WTC11 (cell line): ENCODE measurements around the gene THOC5. TPM values are rescaled to one million over a fixed set of nuclear protein-coding genes. Genes with fewer than 3 reads are reported as not detected.
A peak's percentile ranks its signal among the peaks of the same experiment; 100 is the strongest.

ENCODE experiments used
- ATAC-seq: fragments of 200-7000 bp; cut with Tn5 transposase; 2 replicates; pipeline ENCODE4 v1.10.0; 2021; ENCODE audit warnings: mild to moderate bottlenecking, moderate library complexity
- CTCF ChIA-PET: fragments of 300-600 bp; sonication (Branson Sonifier 250); formaldehyde crosslinking; loops from one replicate; lab custom pipeline; 2021; ENCODE audit warnings: antibody characterized with exemption; lab: Charles Lee
- POLR2A ChIA-PET: fragments of 350-600 bp; sonication (Branson Sonifier 250); formaldehyde crosslinking; loops from one replicate; lab custom pipeline; 2021; ENCODE audit warnings: antibody characterized with exemption; lab: Charles Lee
- DNase-seq: peaks from one replicate; pipeline ENCODE4 v3.0.0; 2021; ENCODE audit warnings: low spot score
- H3K27ac Mint-ChIP-seq: 2 replicates; pipeline ENCODE4 v1.8.0; 2021; ENCODE audit warnings: mixed read lengths
- H3K27me3 Mint-ChIP-seq: 2 replicates; pipeline ENCODE4 v1.8.0; 2021; ENCODE audit warnings: low read depth, mild to moderate bottlenecking, moderate library complexity, mixed read lengths
- H3K36me3 Mint-ChIP-seq: 2 replicates; pipeline ENCODE4 v1.8.0; 2021; ENCODE audit warnings: mixed read lengths
- H3K4me1 Mint-ChIP-seq: 2 replicates; pipeline ENCODE4 v1.8.0; 2022; ENCODE audit warnings: mixed read lengths
- H3K4me3 Mint-ChIP-seq: 2 replicates; pipeline ENCODE4 v1.8.0; 2021; ENCODE audit warnings: mild to moderate bottlenecking, moderate library complexity, mixed read lengths
- H3K9me3 Mint-ChIP-seq: 2 replicates; pipeline ENCODE4 v1.8.0; 2021; ENCODE audit warnings: mixed read lengths
- CBFB ChIP-seq: sonication (generic); formaldehyde crosslinking; IDR thresholded peaks from 2 replicates; pipeline ENCODE4 v1.8.1; 2022; ENCODE audit warnings: mild to moderate bottlenecking, low read depth, missing genetic modification reagents
- GABPB1 ChIP-seq: sonication (generic); formaldehyde crosslinking; IDR thresholded peaks from 2 replicates; pipeline ENCODE4 v1.8.1; 2023; ENCODE audit warnings: mild to moderate bottlenecking, missing genetic modification reagents
- NFATC4 ChIP-seq: fragments of 250-450 bp; sonication (Bioruptor Pico); IDR thresholded peaks from 2 replicates; pipeline ENCODE4 v1.9.0; 2021; ENCODE audit warnings: mild to moderate bottlenecking
- PRRX2 ChIP-seq: fragments of 250-450 bp; sonication (Bioruptor Pico); IDR thresholded peaks from 2 replicates; pipeline ENCODE4 v1.8.0; 2021; ENCODE audit warnings: mild to moderate bottlenecking
- RELA ChIP-seq: sonication (generic); formaldehyde crosslinking; IDR thresholded peaks from 2 replicates; pipeline ENCODE4 v1.8.1; 2022; ENCODE audit warnings: missing genetic modification reagents, mild to moderate bottlenecking, borderline replicate concordance
- SMAD4 ChIP-seq: sonication (generic); formaldehyde crosslinking; IDR thresholded peaks from 2 replicates; pipeline ENCODE4 v1.8.0; 2022; ENCODE audit warnings: mild to moderate bottlenecking, missing genetic modification reagents
- SP1 ChIP-seq: sonication (generic); formaldehyde crosslinking; conservative IDR thresholded peaks from 2 replicates; pipeline ENCODE4 v1.8.1; 2022; ENCODE audit warnings: missing genetic modification reagents
- TEAD4 ChIP-seq: sonication (generic); formaldehyde crosslinking; IDR thresholded peaks from 2 replicates; pipeline ENCODE4 v1.8.0; 2022; ENCODE audit warnings: mild to moderate bottlenecking, missing genetic modification reagents
- ZBTB21 ChIP-seq: sonication (generic); formaldehyde crosslinking; IDR thresholded peaks from 2 replicates; pipeline ENCODE4 v1.8.1; 2023; ENCODE audit warnings: mild to moderate bottlenecking, missing genetic modification reagents, borderline replicate concordance
- ZNF138 ChIP-seq: sonication (generic); formaldehyde crosslinking; conservative IDR thresholded peaks from 2 replicates; pipeline ENCODE4 v1.8.1; 2022; ENCODE audit warnings: mild to moderate bottlenecking, moderate library complexity, missing genetic modification reagents
- ZNF423 ChIP-seq: fragments of 250-450 bp; sonication (Bioruptor Pico); IDR thresholded peaks from 2 replicates; pipeline ENCODE4 v2.1.2; 2022; ENCODE audit warnings: mild to moderate bottlenecking, moderate library complexity
- total RNA-seq: library from RNA; stranded (reverse); gene quantifications from 3 replicates; pipeline ENCODE4 v1.2.3, GENCODE V29; 2021
- TF ChIP-seq, protein P1 (sequence below): sonication (generic); formaldehyde crosslinking; IDR thresholded peaks from 2 replicates; pipeline ENCODE4 v1.8.1; 2022; ENCODE audit warnings: low read depth, missing genetic modification reagents, borderline replicate concordance
- TF ChIP-seq, protein P2 (sequence below): sonication (generic); formaldehyde crosslinking; IDR thresholded peaks from 2 replicates; pipeline ENCODE4 v1.8.1; 2023; ENCODE audit warnings: mild to moderate bottlenecking, missing genetic modification reagents
- TF ChIP-seq, protein P3 (sequence below): fragments of 200-600 bp; IDR thresholded peaks from 2 replicates; pipeline ENCODE4 v1.8.0; 2022; ENCODE audit warnings: antibody characterized with exemption
- TF ChIP-seq, protein P4 (sequence below): sonication (generic); formaldehyde crosslinking; IDR thresholded peaks from 2 replicates; pipeline ENCODE4 v1.8.1; 2022; ENCODE audit warnings: mild to moderate bottlenecking, missing genetic modification reagents, moderate library complexity, borderline replicate concordance
- TF ChIP-seq, protein P5 (sequence below): sonication (generic); formaldehyde crosslinking; IDR thresholded peaks from 2 replicates; pipeline ENCODE4 v1.8.1; 2023; ENCODE audit warnings: mild to moderate bottlenecking, missing genetic modification reagents, borderline replicate concordance
- TF ChIP-seq, protein P6 (sequence below): sonication (generic); formaldehyde crosslinking; IDR thresholded peaks from 2 replicates; pipeline ENCODE4 v1.8.1; 2023; ENCODE audit warnings: mild to moderate bottlenecking, moderate library complexity, missing genetic modification reagents

THOC5 gene
- total RNA-seq, 1 experiment from 2014 or later = 51.2 TPM

DNA sequence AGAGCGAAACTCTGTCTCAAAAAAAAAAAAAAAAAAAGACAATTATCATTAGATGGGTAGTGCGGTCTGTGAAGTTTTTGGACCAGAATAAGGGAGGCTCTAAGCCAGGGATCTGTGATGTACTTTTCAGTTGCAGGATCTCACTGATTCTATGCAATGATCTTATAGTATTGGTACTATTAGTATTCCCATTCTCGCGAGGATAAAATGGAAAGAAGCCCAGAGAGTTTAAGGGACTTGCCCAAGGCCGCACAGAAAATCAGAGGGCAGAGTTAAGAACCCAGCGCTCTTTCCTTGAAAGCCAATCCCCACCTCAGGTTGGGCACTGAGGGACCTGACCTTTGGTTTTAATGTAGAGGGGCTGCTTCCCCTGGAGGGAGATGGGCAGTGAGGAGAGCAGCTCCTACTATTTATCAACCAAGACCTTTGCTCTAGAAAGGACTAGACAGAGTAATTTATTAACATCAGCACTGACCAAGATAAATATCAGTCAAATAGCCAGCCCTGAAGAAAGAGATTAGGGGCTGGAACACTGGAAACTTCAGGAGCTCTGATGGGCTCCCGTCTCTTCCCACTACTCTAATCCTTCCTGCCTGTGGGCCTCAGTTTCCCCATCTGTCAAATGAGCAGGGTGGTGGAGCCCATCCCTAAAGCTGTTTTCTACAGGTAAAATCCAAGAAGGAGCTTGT, 21.3 kb upstream of the THOC5 start:
- ATAC-seq (no peak), DNase-seq (no peak)
- peaks cover 6% of the 10 kb centered on the region for H3K4me1 Mint-ChIP-seq
- no peaks in the 10 kb centered on the region for H3K27me3 Mint-ChIP-seq
- ChIA-PET POLR2A (no interaction called here), CTCF (interaction anchor here (0.6 to 1.1 kb wide), 2 partner anchors 15 to 232 kb away, joined by 3 to 4 read pairs; no protein-coding TSS in a partner anchor)
- no peak overlapping the region for H3K4me3 Mint-ChIP-seq
- TF ChIP-seq RELA (CRISPR knock-in tag) (no peak), CBFB (CRISPR knock-in tag) (no peak), NFATC4 (CRISPR knock-in tag) (no peak), ZBTB21 (CRISPR knock-in tag) (no peak), PRRX2 (no peak), TEAD4 (CRISPR knock-in tag) (no peak), ZNF138 (CRISPR knock-in tag) (no peak), GABPB1 (CRISPR knock-in tag) (no peak)
- TF ChIP-seq, protein P1, sequence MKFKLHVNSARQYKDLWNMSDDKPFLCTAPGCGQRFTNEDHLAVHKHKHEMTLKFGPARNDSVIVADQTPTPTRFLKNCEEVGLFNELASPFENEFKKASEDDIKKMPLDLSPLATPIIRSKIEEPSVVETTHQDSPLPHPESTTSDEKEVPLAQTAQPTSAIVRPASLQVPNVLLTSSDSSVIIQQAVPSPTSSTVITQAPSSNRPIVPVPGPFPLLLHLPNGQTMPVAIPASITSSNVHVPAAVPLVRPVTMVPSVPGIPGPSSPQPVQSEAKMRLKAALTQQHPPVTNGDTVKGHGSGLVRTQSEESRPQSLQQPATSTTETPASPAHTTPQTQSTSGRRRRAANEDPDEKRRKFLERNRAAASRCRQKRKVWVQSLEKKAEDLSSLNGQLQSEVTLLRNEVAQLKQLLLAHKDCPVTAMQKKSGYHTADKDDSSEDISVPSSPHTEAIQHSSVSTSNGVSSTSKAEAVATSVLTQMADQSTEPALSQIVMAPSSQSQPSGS (CRISPR knock-in tag) = no peak
- TF ChIP-seq, protein P2, sequence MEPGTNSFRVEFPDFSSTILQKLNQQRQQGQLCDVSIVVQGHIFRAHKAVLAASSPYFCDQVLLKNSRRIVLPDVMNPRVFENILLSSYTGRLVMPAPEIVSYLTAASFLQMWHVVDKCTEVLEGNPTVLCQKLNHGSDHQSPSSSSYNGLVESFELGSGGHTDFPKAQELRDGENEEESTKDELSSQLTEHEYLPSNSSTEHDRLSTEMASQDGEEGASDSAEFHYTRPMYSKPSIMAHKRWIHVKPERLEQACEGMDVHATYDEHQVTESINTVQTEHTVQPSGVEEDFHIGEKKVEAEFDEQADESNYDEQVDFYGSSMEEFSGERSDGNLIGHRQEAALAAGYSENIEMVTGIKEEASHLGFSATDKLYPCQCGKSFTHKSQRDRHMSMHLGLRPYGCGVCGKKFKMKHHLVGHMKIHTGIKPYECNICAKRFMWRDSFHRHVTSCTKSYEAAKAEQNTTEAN (CRISPR knock-in tag) = no peak
- H3K36me3 Mint-ChIP-seq = peaks cover 21% of the 10 kb centered on the region
- no peak overlapping the region for H3K27ac Mint-ChIP-seq
- H3K9me3 Mint-ChIP-seq = no peaks in the 10 kb centered on the region

DNA sequence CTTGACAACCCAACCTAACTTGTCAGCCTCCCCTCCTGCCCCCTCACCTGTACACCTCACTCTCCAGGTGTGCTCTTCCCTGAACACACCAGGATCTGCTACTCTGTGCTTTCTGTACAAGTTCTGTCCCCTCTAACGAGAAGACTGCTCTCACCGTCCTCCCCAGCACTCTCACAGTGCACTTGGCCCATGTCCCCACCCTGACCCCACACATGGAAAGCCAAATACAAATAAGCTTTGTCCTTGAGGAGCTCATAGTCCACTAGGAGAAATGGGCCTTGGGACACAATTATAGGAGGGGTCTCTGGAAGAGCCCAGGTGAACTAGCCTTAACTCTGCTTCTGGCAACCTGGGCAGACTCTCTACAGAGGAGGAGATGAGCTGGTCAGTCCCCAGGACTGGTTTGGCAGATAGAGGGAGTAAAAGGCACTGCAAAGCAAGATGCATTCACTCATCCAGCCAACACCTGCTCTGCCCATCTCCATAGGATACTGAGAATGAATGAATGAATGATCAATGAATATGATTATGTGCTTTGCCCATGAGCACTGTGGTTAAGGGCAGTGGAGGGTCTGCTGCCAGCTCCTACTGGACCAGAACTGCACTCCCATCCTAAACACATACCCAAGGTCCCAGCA, 17.5 kb upstream of the THOC5 start:
- CTCF ChIA-PET = interaction anchor here (0.5 to 1.0 kb wide), 2 partner anchors 17 to 156 kb away, joined by 3 to 7 read pairs; partner anchors contain the start of gene THOC5
- Mint-ChIP-seq H3K4me1 (no peaks in the 10 kb centered on the region), H3K27me3 (no peaks in the 10 kb centered on the region), H3K36me3 (peaks cover 36% of the 10 kb centered on the region), H3K9me3 (no peaks in the 10 kb centered on the region), H3K4me3 (no peak overlapping the region), H3K27ac (peak overlapping the region; percentile 33)
- TF ChIP-seq, protein P3, sequence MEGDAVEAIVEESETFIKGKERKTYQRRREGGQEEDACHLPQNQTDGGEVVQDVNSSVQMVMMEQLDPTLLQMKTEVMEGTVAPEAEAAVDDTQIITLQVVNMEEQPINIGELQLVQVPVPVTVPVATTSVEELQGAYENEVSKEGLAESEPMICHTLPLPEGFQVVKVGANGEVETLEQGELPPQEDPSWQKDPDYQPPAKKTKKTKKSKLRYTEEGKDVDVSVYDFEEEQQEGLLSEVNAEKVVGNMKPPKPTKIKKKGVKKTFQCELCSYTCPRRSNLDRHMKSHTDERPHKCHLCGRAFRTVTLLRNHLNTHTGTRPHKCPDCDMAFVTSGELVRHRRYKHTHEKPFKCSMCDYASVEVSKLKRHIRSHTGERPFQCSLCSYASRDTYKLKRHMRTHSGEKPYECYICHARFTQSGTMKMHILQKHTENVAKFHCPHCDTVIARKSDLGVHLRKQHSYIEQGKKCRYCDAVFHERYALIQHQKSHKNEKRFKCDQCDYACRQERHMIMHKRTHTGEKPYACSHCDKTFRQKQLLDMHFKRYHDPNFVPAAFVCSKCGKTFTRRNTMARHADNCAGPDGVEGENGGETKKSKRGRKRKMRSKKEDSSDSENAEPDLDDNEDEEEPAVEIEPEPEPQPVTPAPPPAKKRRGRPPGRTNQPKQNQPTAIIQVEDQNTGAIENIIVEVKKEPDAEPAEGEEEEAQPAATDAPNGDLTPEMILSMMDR = no peak
- TF ChIP-seq, protein P4, sequence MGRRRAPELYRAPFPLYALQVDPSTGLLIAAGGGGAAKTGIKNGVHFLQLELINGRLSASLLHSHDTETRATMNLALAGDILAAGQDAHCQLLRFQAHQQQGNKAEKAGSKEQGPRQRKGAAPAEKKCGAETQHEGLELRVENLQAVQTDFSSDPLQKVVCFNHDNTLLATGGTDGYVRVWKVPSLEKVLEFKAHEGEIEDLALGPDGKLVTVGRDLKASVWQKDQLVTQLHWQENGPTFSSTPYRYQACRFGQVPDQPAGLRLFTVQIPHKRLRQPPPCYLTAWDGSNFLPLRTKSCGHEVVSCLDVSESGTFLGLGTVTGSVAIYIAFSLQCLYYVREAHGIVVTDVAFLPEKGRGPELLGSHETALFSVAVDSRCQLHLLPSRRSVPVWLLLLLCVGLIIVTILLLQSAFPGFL (CRISPR knock-in tag) = no peak
- TF ChIP-seq SMAD4 (CRISPR knock-in tag) (no peak), TEAD4 (CRISPR knock-in tag) (no peak), ZNF423 (CRISPR knock-in tag) (no peak), RELA (CRISPR knock-in tag) (no peak), SP1 (CRISPR knock-in tag) (no peak)
- TF ChIP-seq, protein P5, sequence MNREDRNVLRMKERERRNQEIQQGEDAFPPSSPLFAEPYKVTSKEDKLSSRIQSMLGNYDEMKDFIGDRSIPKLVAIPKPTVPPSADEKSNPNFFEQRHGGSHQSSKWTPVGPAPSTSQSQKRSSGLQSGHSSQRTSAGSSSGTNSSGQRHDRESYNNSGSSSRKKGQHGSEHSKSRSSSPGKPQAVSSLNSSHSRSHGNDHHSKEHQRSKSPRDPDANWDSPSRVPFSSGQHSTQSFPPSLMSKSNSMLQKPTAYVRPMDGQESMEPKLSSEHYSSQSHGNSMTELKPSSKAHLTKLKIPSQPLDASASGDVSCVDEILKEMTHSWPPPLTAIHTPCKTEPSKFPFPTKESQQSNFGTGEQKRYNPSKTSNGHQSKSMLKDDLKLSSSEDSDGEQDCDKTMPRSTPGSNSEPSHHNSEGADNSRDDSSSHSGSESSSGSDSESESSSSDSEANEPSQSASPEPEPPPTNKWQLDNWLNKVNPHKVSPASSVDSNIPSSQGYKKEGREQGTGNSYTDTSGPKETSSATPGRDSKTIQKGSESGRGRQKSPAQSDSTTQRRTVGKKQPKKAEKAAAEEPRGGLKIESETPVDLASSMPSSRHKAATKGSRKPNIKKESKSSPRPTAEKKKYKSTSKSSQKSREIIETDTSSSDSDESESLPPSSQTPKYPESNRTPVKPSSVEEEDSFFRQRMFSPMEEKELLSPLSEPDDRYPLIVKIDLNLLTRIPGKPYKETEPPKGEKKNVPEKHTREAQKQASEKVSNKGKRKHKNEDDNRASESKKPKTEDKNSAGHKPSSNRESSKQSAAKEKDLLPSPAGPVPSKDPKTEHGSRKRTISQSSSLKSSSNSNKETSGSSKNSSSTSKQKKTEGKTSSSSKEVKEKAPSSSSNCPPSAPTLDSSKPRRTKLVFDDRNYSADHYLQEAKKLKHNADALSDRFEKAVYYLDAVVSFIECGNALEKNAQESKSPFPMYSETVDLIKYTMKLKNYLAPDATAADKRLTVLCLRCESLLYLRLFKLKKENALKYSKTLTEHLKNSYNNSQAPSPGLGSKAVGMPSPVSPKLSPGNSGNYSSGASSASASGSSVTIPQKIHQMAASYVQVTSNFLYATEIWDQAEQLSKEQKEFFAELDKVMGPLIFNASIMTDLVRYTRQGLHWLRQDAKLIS (CRISPR knock-in tag) = no peak
- TF ChIP-seq, protein P6, sequence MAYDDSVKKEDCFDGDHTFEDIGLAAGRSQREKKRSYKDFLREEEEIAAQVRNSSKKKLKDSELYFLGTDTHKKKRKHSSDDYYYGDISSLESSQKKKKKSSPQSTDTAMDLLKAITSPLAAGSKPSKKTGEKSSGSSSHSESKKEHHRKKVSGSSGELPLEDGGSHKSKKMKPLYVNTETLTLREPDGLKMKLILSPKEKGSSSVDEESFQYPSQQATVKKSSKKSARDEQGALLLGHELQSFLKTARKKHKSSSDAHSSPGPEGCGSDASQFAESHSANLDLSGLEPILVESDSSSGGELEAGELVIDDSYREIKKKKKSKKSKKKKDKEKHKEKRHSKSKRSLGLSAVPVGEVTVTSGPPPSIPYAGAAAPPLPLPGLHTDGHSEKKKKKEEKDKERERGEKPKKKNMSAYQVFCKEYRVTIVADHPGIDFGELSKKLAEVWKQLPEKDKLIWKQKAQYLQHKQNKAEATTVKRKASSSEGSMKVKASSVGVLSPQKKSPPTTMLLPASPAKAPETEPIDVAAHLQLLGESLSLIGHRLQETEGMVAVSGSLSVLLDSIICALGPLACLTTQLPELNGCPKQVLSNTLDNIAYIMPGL (CRISPR knock-in tag) = no peak
- TF ChIP-seq, protein P1 (CRISPR knock-in tag) = no peak
- no peak for DNase-seq
- no peak for ATAC-seq
- POLR2A ChIA-PET = interaction anchor here (0.5 kb wide), 1 partner anchor 19 kb away, joined by 4 read pairs; no protein-coding TSS in a partner anchor
